Neuronal stem cell (in vitro differentiated cells): ENCODE data around the gene CDC14A.

Experiments used
- DNase-seq: peaks from one replicate; pipeline ENCODE4 v3.0.0-alpha.2; 2013; ENCODE audit warnings: low spot score
- H2AFZ ChIP-seq: one replicate; pipeline ENCODE4 v1.6.1; 2013; ENCODE audit warnings: mild to moderate bottlenecking, low read length, inconsistent platforms
- H2AK5ac ChIP-seq: 2 replicates; pipeline ENCODE4 v1.6.1; 2013; ENCODE audit warnings: low read depth, mild to moderate bottlenecking, inconsistent platforms, low read length, moderate library complexity, mixed read lengths
- H2BK120ac ChIP-seq: 2 replicates; pipeline ENCODE4 v1.6.1; 2013; ENCODE audit warnings: low read depth, mild to moderate bottlenecking, inconsistent platforms, low read length, moderate library complexity, mixed read lengths
- H2BK12ac ChIP-seq: one replicate; pipeline ENCODE4 v1.6.1; 2013; ENCODE audit warnings: low read length, inconsistent platforms
- H2BK15ac ChIP-seq: 2 replicates; pipeline ENCODE4 v1.6.1; 2013; ENCODE audit warnings: mild to moderate bottlenecking, low read length, inconsistent platforms, mixed read lengths
- H2BK5ac ChIP-seq: one replicate; pipeline ENCODE4 v1.6.1; 2013; ENCODE audit warnings: inconsistent platforms, mild to moderate bottlenecking, low read length, moderate library complexity
- H3K14ac ChIP-seq: one replicate; pipeline ENCODE4 v1.6.1; 2013; ENCODE audit warnings: low read length, inconsistent platforms
- H3K18ac ChIP-seq: 2 replicates; pipeline ENCODE4 v1.6.1; 2013; ENCODE audit warnings: low read length, inconsistent platforms
- H3K23ac ChIP-seq: 2 replicates; pipeline ENCODE4 v1.6.1; 2013; ENCODE audit warnings: low read depth, mild to moderate bottlenecking, mixed read lengths, low read length, inconsistent platforms; ENCODE audit not compliant: poor library complexity
- H3K27ac ChIP-seq: replicated peaks from 3 replicates; pipeline ENCODE4 v1.5.1; 2013; ENCODE audit warnings: low read length, inconsistent platforms
- H3K27me3 ChIP-seq, 3 experiments: 2 replicates each; pipeline ENCODE4 v1.6.1; 2013; ENCODE audit warnings: low read length in 3 of 3, mild to moderate bottlenecking in 2 of 3, inconsistent platforms in 1 of 3, low read depth in 1 of 3, mixed read lengths in 1 of 3, moderate library complexity in 1 of 3; ENCODE audit not compliant: control insufficient read depth in 3 of 3, insufficient read depth in 3 of 3
- H3K36me3 ChIP-seq, 2 donors: replicated peaks in 1 of 2; 2 replicates each; pipeline ENCODE4 v1.6.1; 2013; ENCODE audit warnings: low read length in 2 of 2; ENCODE audit not compliant: control insufficient read depth in 2 of 2, insufficient read depth in 2 of 2
- H3K4ac ChIP-seq: 2 replicates; pipeline ENCODE4 v1.6.1; 2013; ENCODE audit warnings: inconsistent platforms, mild to moderate bottlenecking, low read length, moderate library complexity
- H3K4me1 ChIP-seq, 2 donors: 1 replicate in 1 of 2; 2 replicates in 1 of 2; pipeline ENCODE4 v1.6.1; 2013; ENCODE audit warnings: low read length in 2 of 2, low read depth in 1 of 2; ENCODE audit not compliant: control insufficient read depth in 2 of 2, insufficient read depth in 1 of 2
- H3K4me2 ChIP-seq: one replicate; pipeline ENCODE4 v1.6.1; 2013; ENCODE audit warnings: mild to moderate bottlenecking, low read length, inconsistent platforms; ENCODE audit not compliant: insufficient read depth, poor library complexity, severe bottlenecking
- H3K4me3 ChIP-seq, 2 donors: 2 replicates each; pipeline ENCODE4 v1.5.1; 2013; ENCODE audit warnings: low read length in 2 of 2, mild to moderate bottlenecking in 2 of 2, inconsistent platforms in 1 of 2, moderate library complexity in 1 of 2
- H3K79me1 ChIP-seq: one replicate; pipeline ENCODE4 v1.6.1; 2013; ENCODE audit warnings: low read depth, mild to moderate bottlenecking, inconsistent platforms, low read length, moderate library complexity
- H3K9ac ChIP-seq: one replicate; pipeline ENCODE4 v1.6.1; 2013; ENCODE audit warnings: mild to moderate bottlenecking, low read depth, low read length, inconsistent platforms; ENCODE audit not compliant: poor library complexity
- H3K9me3 ChIP-seq, 2 donors: replicated peaks in 1 of 2; 2 replicates each; pipeline versions ENCODE3 to v1.6.1; 2013; ENCODE audit warnings: low read length in 2 of 2, mild to moderate bottlenecking in 2 of 2, inconsistent platforms in 1 of 2, low read depth in 1 of 2, mixed read lengths in 1 of 2, moderate library complexity in 1 of 2; ENCODE audit not compliant: control insufficient read depth in 2 of 2, insufficient read depth in 1 of 2
- H4K8ac ChIP-seq: one replicate; pipeline ENCODE4 v1.6.1; 2013; ENCODE audit warnings: low read depth, mild to moderate bottlenecking, inconsistent platforms, low read length, moderate library complexity
- H4K91ac ChIP-seq: one replicate; pipeline ENCODE4 v1.6.1; 2013; ENCODE audit warnings: low read length, low read depth, mild to moderate bottlenecking, inconsistent platforms; ENCODE audit not compliant: poor library complexity
- WGBS, 2 donors: extraction: QIAGEN DNeasy Blood & Tissue Kit; methylation state at CpG; one replicate each; pipeline ENCODE4 v1.1.7; 2013; ENCODE audit warnings: missing lambda C conversion rate in 2 of 2, mixed read lengths in 1 of 2; ENCODE audit not compliant: insufficient read length in 2 of 2, insufficient replicate concordance in 1 of 2; ENCODE audit errors: extremely low coverage in 2 of 2; 5-methylcytosine and 5-hydroxymethylcytosine counted together

The CDC14A gene

GRCh38 chr1:100441651-100442050 is 89.3 kb downstream of the CDC14A start:
- H2BK5ac ChIP-seq, result no peak overlapping the region
- no peak overlapping the region for H3K27ac ChIP-seq
- DNase-seq, result no peak
- H3K4me3 ChIP-seq, result no peak overlapping the region
- no peak overlapping the region for H2BK15ac ChIP-seq
- H3K36me3 ChIP-seq, result peaks cover 2 to 23% of the 10 kb centered on the region in 2 donors
- H3K18ac ChIP-seq, result no peak overlapping the region
- H4K91ac ChIP-seq, result no peak overlapping the region
- no peak overlapping the region for H3K4ac ChIP-seq
- no peak overlapping the region for H4K8ac ChIP-seq
- H3K4me2 ChIP-seq, result no peak overlapping the region
- H3K4me1 ChIP-seq, result peaks cover 1 to 5% of the 10 kb centered on the region in 2 donors
- H2BK120ac ChIP-seq, result no peak overlapping the region
- H2AFZ ChIP-seq, result no peak overlapping the region
- no peak overlapping the region for H3K9ac ChIP-seq
- no peaks in the 10 kb centered on the region for H3K9me3 ChIP-seq
- no peaks in the 10 kb centered on the region for H3K27me3 ChIP-seq
- H2BK12ac ChIP-seq, result no peak overlapping the region
- no peak overlapping the region for H2AK5ac ChIP-seq
- H3K79me1 ChIP-seq, result no peaks in the 10 kb centered on the region
- no peak overlapping the region for H3K23ac ChIP-seq
- no peak overlapping the region for H3K14ac ChIP-seq
- no CpG with 5 or more reads among the region's 1 CpG for WGBS, 2 donors

GRCh38 chr1:100443811-100444571 is 91.7 kb downstream of the CDC14A start:
- Histone ChIP-seq H2AK5ac (no peak overlapping the region), H3K36me3 (peaks cover 2 to 23% of the 10 kb centered on the region in 2 donors), H3K4me1 (peaks cover 1 to 5% of the 10 kb centered on the region in 2 donors), H3K4ac (no peak overlapping the region), H2BK5ac (no peak overlapping the region), H3K9me3 (no peaks in the 10 kb centered on the region), H3K27me3 (no peaks in the 10 kb centered on the region), H2BK120ac (no peak overlapping the region), H3K23ac (no peak overlapping the region), H3K4me2 (no peak overlapping the region), H3K79me1 (no peaks in the 10 kb centered on the region), H2BK15ac (no peak overlapping the region), H2BK12ac (no peak overlapping the region), H3K14ac (no peak overlapping the region), H3K27ac (no peak overlapping the region), H3K18ac (no peak overlapping the region), H4K91ac (no peak overlapping the region), H3K4me3 (no peak overlapping the region), H3K9ac (no peak overlapping the region), H4K8ac (no peak overlapping the region), H2AFZ (no peak overlapping the region)
- DNase-seq, result no peak
- no CpG with 5 or more reads among the region's 7 CpGs for WGBS, 2 donors

DNA sequence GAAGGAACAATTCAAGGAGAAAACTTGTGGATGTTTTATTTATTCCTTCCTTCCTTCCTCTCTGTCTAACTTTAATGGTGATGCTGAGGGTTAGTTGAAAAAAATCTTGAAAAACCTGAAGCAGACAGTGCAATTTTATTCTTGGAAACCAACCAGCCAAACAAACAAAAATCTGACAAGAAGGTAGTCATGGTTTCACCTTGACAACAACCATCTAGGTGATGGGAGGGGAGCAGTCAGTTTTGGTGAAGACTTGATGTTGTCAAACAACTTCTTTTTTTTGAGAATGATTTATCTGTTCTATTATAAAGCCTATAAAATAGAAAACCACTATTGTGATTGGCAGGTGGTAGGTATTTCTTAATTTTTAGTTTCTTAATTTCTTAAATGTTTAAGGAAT is 93.3 kb downstream of the CDC14A start:
- Histone ChIP-seq H3K4me2 (no peak overlapping the region), H4K91ac (no peak overlapping the region), H3K4me1 (no peaks in the 10 kb centered on the region), H2BK12ac (no peak overlapping the region), H3K9ac (no peak overlapping the region), H3K18ac (no peak overlapping the region), H3K4ac (no peak overlapping the region), H3K9me3 (no peaks in the 10 kb centered on the region), H3K14ac (no peak overlapping the region), H3K36me3 (peaks cover 6 to 27% of the 10 kb centered on the region in 2 donors), H2BK120ac (no peak overlapping the region), H4K8ac (no peak overlapping the region), H3K27me3 (no peaks in the 10 kb centered on the region), H3K23ac (no peak overlapping the region), H3K27ac (no peak overlapping the region), H2BK15ac (no peak overlapping the region), H2AK5ac (no peak overlapping the region), H3K4me3 (no peak overlapping the region), H3K79me1 (no peaks in the 10 kb centered on the region), H2BK5ac (no peak overlapping the region), H2AFZ (no peak overlapping the region)
- no peak for DNase-seq

GRCh38 chr1:100448366-100448765 is 96.1 kb downstream of the CDC14A start:
- H2AK5ac ChIP-seq, result no peak overlapping the region
- peaks cover 6 to 30% of the 10 kb centered on the region in 2 donors for H3K36me3 ChIP-seq
- no peak overlapping the region for H2AFZ ChIP-seq
- H4K91ac ChIP-seq, result no peak overlapping the region
- no peak overlapping the region for H3K14ac ChIP-seq
- H2BK15ac ChIP-seq, result no peak overlapping the region
- DNase-seq, result no peak
- no peak overlapping the region for H3K4me3 ChIP-seq
- no peaks in the 10 kb centered on the region for H3K79me1 ChIP-seq
- WGBS, 2 donors, result no CpG with 5 or more reads among the region's 1 CpG
- H3K9ac ChIP-seq, result no peak overlapping the region
- no peak overlapping the region for H4K8ac ChIP-seq
- H2BK12ac ChIP-seq, result no peak overlapping the region
- no peak overlapping the region for H3K4me2 ChIP-seq
- no peaks in the 10 kb centered on the region for H3K4me1 ChIP-seq
- H3K4ac ChIP-seq, result no peak overlapping the region
- no peak overlapping the region for H2BK5ac ChIP-seq
- no peaks in the 10 kb centered on the region for H3K9me3 ChIP-seq
- no peak overlapping the region for H2BK120ac ChIP-seq
- no peaks in the 10 kb centered on the region for H3K27me3 ChIP-seq
- no peak overlapping the region for H3K18ac ChIP-seq
- no peak overlapping the region for H3K27ac ChIP-seq
- H3K23ac ChIP-seq, result no peak overlapping the region
